GM12878 (cell line): ENCODE data around the gene NF1. TPM values are rescaled to one million over a fixed set of nuclear protein-coding genes. Genes with fewer than 3 reads are reported as not detected.

Experiments used
- ATAC-seq: fragments of 200-7000 bp; cut with Tn5 transposase; 3 replicates; pipeline ENCODE4 v1.9.1; 2020; ENCODE audit warnings: mild to moderate bottlenecking, moderate library complexity
- BruUV-seq: library from RNA; stranded (reverse); fragments of 400-500 nt; replicated peaks from 2 replicates; lab custom pipeline; 2021; lab: Mats Ljungman, UMichigan
- CTCF ChIA-PET: fragments of 300-600 bp; sonication (Branson Sonifier 250); formaldehyde crosslinking; extraction: SDS; loops from one replicate; lab custom pipeline; 2021; ENCODE audit warnings: inconsistent platforms; lab: Yijun Ruan, JAX
- POLR2A ChIA-PET: fragments of 350-600 bp; formaldehyde crosslinking; extraction: SDS; loops from one replicate; lab custom pipeline; 2021; ENCODE audit warnings: inconsistent platforms; lab: Charles Lee
- RAD21 ChIA-PET: fragments of 300-600 bp; sonication (Branson Sonifier 250); formaldehyde crosslinking; loops from one replicate; lab custom pipeline; 2023; ENCODE audit warnings: antibody characterized with exemption; ENCODE audit not compliant: unreplicated experiment; lab: Charles Lee
- SMC1A ChIA-PET: fragments of 300-600 bp; sonication (Branson Sonifier 250); formaldehyde crosslinking; loops from one replicate; lab custom pipeline; 2023; ENCODE audit not compliant: unreplicated experiment, uncharacterized antibody; lab: Charles Lee
- DNase-seq: peaks from one replicate; pipeline ENCODE4 v3.0.0-alpha.2; 2011; ENCODE audit warnings: low read depth, low spot score
- FAIRE-seq: peaks from 3 replicates; lab custom pipeline; 2011; peaks lifted over from hg19 to GRCh38; lab: Jason Lieb, UNC
- H2AFZ ChIP-seq: 2 replicates; pipeline ENCODE4 v1.6.0; 2011; ENCODE audit warnings: low read depth, low read length, control low read depth; ENCODE audit not compliant: control insufficient read depth
- H3K27ac ChIP-seq: 2 replicates; pipeline ENCODE4 v1.5.1; 2011; ENCODE audit warnings: control low read depth; ENCODE audit not compliant: control insufficient read depth, insufficient read depth
- H3K27me3 ChIP-seq, 2 experiments: replicated peaks in 1 of 2; 2 replicates each; pipeline versions ENCODE4 v1.6.0 to v1.6.1; 2011; ENCODE audit warnings: low read length in 1 of 2; ENCODE audit not compliant: control insufficient read depth in 2 of 2, insufficient read depth in 2 of 2
- H3K36me3 ChIP-seq, 2 experiments: 2 replicates each; pipeline ENCODE4 v1.5.1; 2011; ENCODE audit warnings: low read length in 1 of 2; ENCODE audit not compliant: control insufficient read depth in 2 of 2, insufficient read depth in 2 of 2
- H3K4me1 ChIP-seq: 2 replicates; pipeline ENCODE4 v1.6.1; 2011; ENCODE audit warnings: mild to moderate bottlenecking, low read length, moderate library complexity, mixed read lengths; ENCODE audit not compliant: control insufficient read depth, insufficient read depth
- H3K4me2 ChIP-seq: 2 replicates; pipeline ENCODE4 v1.6.0; 2011; ENCODE audit warnings: control low read depth; ENCODE audit not compliant: control insufficient read depth, insufficient read depth
- H3K4me3 ChIP-seq: fragments of 200-600 bp; sonication (generic); 2 replicates; pipeline ENCODE4 v1.5.1; 2016
- H3K79me2 ChIP-seq: 2 replicates; pipeline ENCODE4 v1.6.0; 2011; ENCODE audit warnings: low read length; ENCODE audit not compliant: control insufficient read depth, insufficient read depth
- H3K9ac ChIP-seq: 2 replicates; pipeline ENCODE4 v1.8.0; 2011; ENCODE audit warnings: low read length, control low read depth, mixed read lengths; ENCODE audit not compliant: control insufficient read depth, insufficient read depth
- H3K9me3 ChIP-seq: replicated peaks from 3 replicates; pipeline ENCODE4 v1.5.1; 2011; ENCODE audit warnings: mild to moderate bottlenecking, low read length; ENCODE audit not compliant: control insufficient read depth, insufficient read depth
- H4K20me1 ChIP-seq: 2 replicates; pipeline ENCODE4 v1.6.0; 2011; ENCODE audit not compliant: control insufficient read depth, insufficient read depth
- ATF7 ChIP-seq: fragments of 450-650 bp; IDR thresholded peaks from 2 replicates; pipeline ENCODE4 v1.6.1; 2016; ENCODE audit warnings: low read depth, mild to moderate bottlenecking
- FOXK2 ChIP-seq: fragments of 450-650 bp; IDR thresholded peaks from 2 replicates; pipeline ENCODE4 v1.6.1; 2017; ENCODE audit warnings: mild to moderate bottlenecking, moderate library complexity
- HDAC6 ChIP-seq: fragments of 200-600 bp; sonication (generic); IDR thresholded peaks from one replicate; pipeline ENCODE4 v1.8.0; 2017; ENCODE audit warnings: antibody characterized with exemption; ENCODE audit not compliant: unreplicated experiment
- NR2C2 ChIP-seq: IDR thresholded peaks from 2 replicates; pipeline ENCODE4 v1.6.1; 2011; ENCODE audit warnings: borderline replicate concordance, low read depth; ENCODE audit not compliant: control insufficient read depth, insufficient read length
- SREBF1 ChIP-seq: IDR thresholded peaks from 2 replicates; pipeline ENCODE4 v1.6.1; 2012; ENCODE audit warnings: mild to moderate bottlenecking, low read length
- SUPT20H ChIP-seq: IDR thresholded peaks from 2 replicates; pipeline ENCODE4 v1.6.1; 2011; ENCODE audit warnings: low read depth, mild to moderate bottlenecking, low read length, moderate library complexity, borderline replicate concordance; ENCODE audit not compliant: control insufficient read depth
- WGBS: methylation state at CpG from one replicate; pipeline ENCODE4 v1.1.6; 2016; ENCODE audit warnings: low lambda C conversion rate; ENCODE audit not compliant: insufficient replicate concordance, insufficient coverage; ENCODE audit errors: missing lambda C conversion rate; 5-methylcytosine and 5-hydroxymethylcytosine counted together
- in situ Hi-C: fragments of 300-500 bp; cut with MboI; formaldehyde crosslinking; loops from 9 replicates; pipeline ENCODE4 v1.14.3; 2018; ENCODE audit warnings: mixed read lengths
- intact Hi-C: fragments of 100-400 bp; cut with micrococcal nuclease; formaldehyde crosslinking; loops from one replicate; pipeline ENCODE4 v1.14.2; 2022; ENCODE audit not compliant: unreplicated experiment
- polyA plus RNA-seq, 11 experiments: library from polyadenylated mRNA; depleted of rRNA in 4 of 11; unstranded in 6 of 11; stranded (reverse) in 5 of 11; fragments of >200 nt; fragmentation: Nextera tagmentation in 4 of 11; fragmentation: Illumina TruSeq in 1 of 11; extraction: Ambion mirVana in 4 of 11; extraction: Trizol in 1 of 11; gene quantifications; 1 replicate in 1 of 11; 2 replicates in 10 of 11; pipeline versions ENCODE4 v1.2.1 to v1.2.3, GENCODE V29; 2011 to 2016; ENCODE audit warnings: inconsistent platforms in 2 of 11, missing spikeins in 2 of 11, low read depth in 1 of 11
- total RNA-seq, 4 experiments: library from RNA; depleted of rRNA in 3 of 4; stranded (reverse); fragments of >200 nt in 3 of 4; fragmentation: Illumina TruSeq in 1 of 4; extraction: Trizol in 1 of 4; gene quantifications; 2 replicates each; pipeline versions ENCODE4 v1.2.1 to v1.2.3, GENCODE V29; 2013 to 2021
- TF ChIP-seq, protein P1 (sequence below): fragments of 450-650 bp; IDR thresholded peaks from 2 replicates; pipeline ENCODE4 v1.6.1; 2018; ENCODE audit warnings: borderline replicate concordance, mild to moderate bottlenecking; ENCODE audit not compliant: partially characterized antibody
- TF ChIP-seq, protein P2 (sequence below): IDR thresholded peaks from 2 replicates; pipeline ENCODE4 v1.6.1; 2012; ENCODE audit warnings: low read depth, low read length, improper control_type of control experiment
- TF ChIP-seq, protein P3 (sequence below): fragments of 450-650 bp; formaldehyde crosslinking; IDR thresholded peaks from 2 replicates; pipeline ENCODE4 v1.5.0; 2022; ENCODE audit warnings: mild to moderate bottlenecking, missing genetic modification characterization

The NF1 gene
- total and polyA plus RNA-seq, 10 of the 15 experiments (the other 5 are each of a cell fraction or from before 2014, with no cell fraction given), result 2.5 to 31.8 (median 16.6) TPM

DNA sequence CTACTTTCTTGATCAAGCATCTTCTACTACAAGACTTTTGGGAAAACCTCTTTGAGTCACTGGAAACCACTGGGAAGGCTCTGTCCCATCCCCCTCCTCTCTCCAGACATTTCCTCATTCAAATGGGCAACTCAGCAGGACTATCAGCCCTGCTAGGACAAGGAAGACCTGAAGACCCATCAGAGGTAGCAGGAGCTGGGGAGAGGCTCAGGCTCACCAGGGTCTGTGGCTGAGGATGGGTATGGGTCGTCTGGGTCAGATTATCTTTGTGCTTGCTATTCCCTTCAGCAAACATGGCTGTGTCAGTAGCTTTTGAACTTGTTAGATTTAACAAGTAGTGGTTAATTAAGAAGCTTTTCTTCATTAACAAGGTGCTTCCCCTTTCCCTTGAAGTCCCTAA, 15.0 kb upstream of the NF1 start (continued):
- TF ChIP-seq, protein P1, sequence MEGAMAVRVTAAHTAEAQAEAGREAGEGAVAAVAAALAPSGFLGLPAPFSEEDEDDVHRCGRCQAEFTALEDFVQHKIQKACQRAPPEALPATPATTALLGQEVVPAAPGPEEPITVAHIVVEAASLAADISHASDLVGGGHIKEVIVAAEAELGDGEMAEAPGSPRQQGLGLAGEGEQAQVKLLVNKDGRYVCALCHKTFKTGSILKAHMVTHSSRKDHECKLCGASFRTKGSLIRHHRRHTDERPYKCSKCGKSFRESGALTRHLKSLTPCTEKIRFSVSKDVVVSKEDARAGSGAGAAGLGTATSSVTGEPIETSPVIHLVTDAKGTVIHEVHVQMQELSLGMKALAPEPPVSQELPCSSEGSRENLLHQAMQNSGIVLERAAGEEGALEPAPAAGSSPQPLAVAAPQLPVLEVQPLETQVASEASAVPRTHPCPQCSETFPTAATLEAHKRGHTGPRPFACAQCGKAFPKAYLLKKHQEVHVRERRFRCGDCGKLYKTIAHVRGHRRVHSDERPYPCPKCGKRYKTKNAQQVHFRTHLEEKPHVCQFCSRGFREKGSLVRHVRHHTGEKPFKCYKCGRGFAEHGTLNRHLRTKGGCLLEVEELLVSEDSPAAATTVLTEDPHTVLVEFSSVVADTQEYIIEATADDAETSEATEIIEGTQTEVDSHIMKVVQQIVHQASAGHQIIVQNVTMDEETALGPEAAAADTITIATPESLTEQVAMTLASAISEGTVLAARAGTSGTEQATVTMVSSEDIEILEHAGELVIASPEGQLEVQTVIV, result no peak
- TF ChIP-seq, protein P2, sequence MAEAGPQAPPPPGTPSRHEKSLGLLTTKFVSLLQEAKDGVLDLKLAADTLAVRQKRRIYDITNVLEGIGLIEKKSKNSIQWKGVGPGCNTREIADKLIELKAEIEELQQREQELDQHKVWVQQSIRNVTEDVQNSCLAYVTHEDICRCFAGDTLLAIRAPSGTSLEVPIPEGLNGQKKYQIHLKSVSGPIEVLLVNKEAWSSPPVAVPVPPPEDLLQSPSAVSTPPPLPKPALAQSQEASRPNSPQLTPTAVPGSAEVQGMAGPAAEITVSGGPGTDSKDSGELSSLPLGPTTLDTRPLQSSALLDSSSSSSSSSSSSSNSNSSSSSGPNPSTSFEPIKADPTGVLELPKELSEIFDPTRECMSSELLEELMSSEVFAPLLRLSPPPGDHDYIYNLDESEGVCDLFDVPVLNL, result no peak
- no peak for TF ChIP-seq FOXK2
- no peak for TF ChIP-seq ATF7

DNA sequence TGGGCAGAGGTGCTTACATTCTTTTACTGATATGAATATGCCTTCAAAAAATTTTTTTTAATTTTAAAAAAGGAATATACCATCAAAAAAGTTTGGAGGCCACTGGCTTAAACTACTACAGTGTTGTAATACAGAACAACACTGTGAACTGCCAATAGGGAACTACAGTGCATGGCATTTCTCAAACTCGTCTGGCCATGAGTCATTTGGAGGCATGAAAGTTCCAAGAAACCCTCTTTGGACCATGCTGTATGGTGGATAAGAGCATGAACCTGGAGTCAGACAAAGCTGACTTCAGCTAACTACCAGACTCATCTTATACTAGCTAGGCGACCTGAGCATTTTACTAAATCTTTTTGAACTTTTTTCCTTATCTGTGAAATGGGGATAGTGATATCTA, 9.2 kb upstream of the NF1 start:
- RAD21 ChIA-PET, result interaction anchor here (0.6 kb wide), 1 partner anchor 10 kb away, joined by 3 read pairs; no protein-coding TSS in a partner anchor
- intact Hi-C loops, result no loop called here
- BruUV-seq, result no TSS peak
- Histone ChIP-seq H3K4me2 (no peak overlapping the region), H3K36me3 (no peaks in the 10 kb centered on the region), H3K27ac (no peak overlapping the region), H3K79me2 (no peaks in the 10 kb centered on the region), H3K9me3 (no peaks in the 10 kb centered on the region), H3K9ac (no peak overlapping the region), H4K20me1 (no peaks in the 10 kb centered on the region; the same call in 1 of the 2 replicates), H3K4me1 (no peaks in the 10 kb centered on the region), H3K4me3 (no peak overlapping the region), H3K27me3 (no peaks in the 10 kb centered on the region), H2AFZ (no peak overlapping the region)
- CTCF ChIA-PET, result interaction anchor here (1.4 kb wide), 1 partner anchor 20 kb away, joined by 3 read pairs; no protein-coding TSS in a partner anchor
- no peak for ATAC-seq
- POLR2A ChIA-PET, result no interaction called here
- TF ChIP-seq HDAC6 (no peak), SREBF1 (no peak), NR2C2 (no peak), SUPT20H (no peak)
- TF ChIP-seq, protein P2, result no peak
- TF ChIP-seq, protein P3, sequence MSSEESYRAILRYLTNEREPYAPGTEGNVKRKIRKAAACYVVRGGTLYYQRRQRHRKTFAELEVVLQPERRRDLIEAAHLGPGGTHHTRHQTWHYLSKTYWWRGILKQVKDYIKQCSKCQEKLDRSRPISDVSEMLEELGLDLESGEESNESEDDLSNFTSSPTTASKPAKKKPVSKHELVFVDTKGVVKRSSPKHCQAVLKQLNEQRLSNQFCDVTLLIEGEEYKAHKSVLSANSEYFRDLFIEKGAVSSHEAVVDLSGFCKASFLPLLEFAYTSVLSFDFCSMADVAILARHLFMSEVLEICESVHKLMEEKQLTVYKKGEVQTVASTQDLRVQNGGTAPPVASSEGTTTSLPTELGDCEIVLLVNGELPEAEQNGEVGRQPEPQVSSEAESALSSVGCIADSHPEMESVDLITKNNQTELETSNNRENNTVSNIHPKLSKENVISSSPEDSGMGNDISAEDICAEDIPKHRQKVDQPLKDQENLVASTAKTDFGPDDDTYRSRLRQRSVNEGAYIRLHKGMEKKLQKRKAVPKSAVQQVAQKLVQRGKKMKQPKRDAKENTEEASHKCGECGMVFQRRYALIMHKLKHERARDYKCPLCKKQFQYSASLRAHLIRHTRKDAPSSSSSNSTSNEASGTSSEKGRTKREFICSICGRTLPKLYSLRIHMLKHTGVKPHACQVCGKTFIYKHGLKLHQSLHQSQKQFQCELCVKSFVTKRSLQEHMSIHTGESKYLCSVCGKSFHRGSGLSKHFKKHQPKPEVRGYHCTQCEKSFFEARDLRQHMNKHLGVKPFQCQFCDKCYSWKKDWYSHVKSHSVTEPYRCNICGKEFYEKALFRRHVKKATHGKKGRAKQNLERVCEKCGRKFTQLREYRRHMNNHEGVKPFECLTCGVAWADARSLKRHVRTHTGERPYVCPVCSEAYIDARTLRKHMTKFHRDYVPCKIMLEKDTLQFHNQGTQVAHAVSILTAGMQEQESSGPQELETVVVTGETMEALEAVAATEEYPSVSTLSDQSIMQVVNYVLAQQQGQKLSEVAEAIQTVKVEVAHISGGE, result no peak
- no peak for DNase-seq
- 31% methylated on average over 2 of the region's 2 CpGs for WGBS
- SMC1A ChIA-PET, result interaction anchor here (1.0 kb wide), 1 partner anchor 11 kb away, joined by 3 read pairs; no protein-coding TSS in a partner anchor
- in situ Hi-C loops, result no loop called here
- peak; percentile 31 for FAIRE-seq
